Heart left ventricle (tissue), 16 donors: ENCODE data around the gene MYO5A. TPM values are rescaled to one million over a fixed set of nuclear protein-coding genes. Genes with fewer than 3 reads are reported as not detected.
"Not testable (repeated sequence)": the region's sequence is repeated elsewhere in the genome, so short reads cannot be mapped to it uniquely, and the experiment has no call there.

ENCODE experiments used
- ATAC-seq, 4 donors: fragments of 200-7000 bp; cut with Tn5 transposase; one replicate each; pipeline ENCODE4 v1.9.1; 2020 to 2022; ENCODE audit warnings: moderate library complexity in 4 of 4, mild to moderate bottlenecking in 3 of 4, moderate number of reproducible peaks in 1 of 4
- DNase-seq, 5 donors: peaks; one replicate each; pipeline ENCODE4 v3.0.0-alpha.2; 2020
- H3K27ac ChIP-seq, 12 donors: fragments of 200-600 bp; sonication (generic) in 4 of 12; one replicate each; pipeline versions ENCODE4 v1.5.0 to v1.8.0; 2016 to 2022; ENCODE audit warnings: mild to moderate bottlenecking in 2 of 12
- H3K27me3 ChIP-seq, 9 donors: fragments of 200-600 bp; sonication (generic) in 2 of 9; one replicate each; pipeline versions ENCODE4 v1.5.1 to v1.8.0; 2016 to 2022; ENCODE audit warnings: mild to moderate bottlenecking in 3 of 9
- H3K36me3 ChIP-seq, 9 donors: fragments of 200-600 bp; sonication (generic) in 2 of 9; one replicate each; pipeline versions ENCODE4 v1.5.0 to v1.8.0; 2018 to 2022; ENCODE audit warnings: mild to moderate bottlenecking in 2 of 9
- H3K4me1 ChIP-seq, 12 donors: fragments of 200-600 bp; sonication (generic) in 4 of 12; one replicate each; pipeline versions ENCODE4 v1.5.0 to v1.8.0; 2016 to 2022; ENCODE audit warnings: mild to moderate bottlenecking in 3 of 12
- H3K4me3 ChIP-seq, 12 donors: fragments of 200-600 bp; sonication (generic) in 4 of 12; one replicate each; pipeline versions ENCODE4 v1.5.0 to v1.8.0; 2017 to 2022; ENCODE audit warnings: mild to moderate bottlenecking in 9 of 12, moderate library complexity in 4 of 12
- H3K9me3 ChIP-seq, 12 donors: fragments of 200-600 bp; sonication (generic) in 4 of 12; one replicate each; pipeline versions ENCODE4 v1.5.0 to v1.8.0; 2016 to 2022; ENCODE audit warnings: mild to moderate bottlenecking in 1 of 12
- CTCF ChIP-seq, 12 donors: fragments of 200-600 bp; sonication (generic) in 4 of 12; IDR thresholded peaks; one replicate each; pipeline versions ENCODE4 v1.5.0 to v1.8.0; 2018 to 2022; ENCODE audit warnings: antibody characterized with exemption in 12 of 12, mild to moderate bottlenecking in 5 of 12
- POLR2A ChIP-seq, 2 donors: fragments of 450-650 bp; IDR thresholded peaks; one replicate each; pipeline ENCODE4 v1.6.1; 2017; ENCODE audit warnings: antibody characterized with exemption in 2 of 2, mild to moderate bottlenecking in 2 of 2, moderate library complexity in 2 of 2
- WGBS, 4 donors: extraction: QIAGEN DNeasy Blood & Tissue Kit in 2 of 4; methylation state at CpG; one replicate each; pipeline versions ENCODE4 v1.1.5 to v1.1.7; 2013 to 2018; 5-methylcytosine and 5-hydroxymethylcytosine counted together
- intact Hi-C, 10 donors: fragments of 100-400 bp; cut with DNase I; formaldehyde crosslinking; loops; one replicate each; pipeline versions ENCODE4 v1.11.1 to v1.14.2; 2022
- polyA plus RNA-seq, 2 donors: library from polyadenylated mRNA; stranded (reverse); fragments of 200-250 nt; gene quantifications; one replicate each; pipeline ENCODE4 v1.2.3, GENCODE V29; 2013
- total RNA-seq, 9 donors: library from RNA; depleted of rRNA in 2 of 9; stranded (reverse); fragments of >200 nt in 2 of 9; fragmentation: NEBNext Ultra II Directional in 3 of 9; extraction: Animal tissue kit (Norgen Biotek cat#: 25700) in 3 of 9; gene quantifications; one replicate each; pipeline versions ENCODE4 v1.1.0 to v1.2.4, GENCODE V29; 2016 to 2023
- donor health status: ischemic (EF 13 %, LVEDD 7.1; RV severe dilation, severe dysfunction).
- donor health status: healthy with polysubstance abuse.
- donor health status: DM: no; HTN: yes; CAD: no.
- donor health status: DM: no; HTN: no; CAD: no.
- donor health status: ischemic (EF 25% LVEDD 6.9; RV normal size, moderate dysfunction).
- donor health status: ischemic (EF 25% LVEDD 5.7; RV mildly dilated, moderate dysfunction).
- donor health status: healthy.
- donor health status: DM: yes; HTN: yes; CAD: no.
- donor health status: ischemic (EF 35%, LVEDD 5.7; RV mildly dilated, moderate dysfunction).
- donor health status: nonischemic (EF 11% LVEDD 7.7; RV severe dilation, severe dysfunction).
- donor health status: DM: yes; HTN: yes; CAD: no.
- donor health status: PGD.
- donor health status: ischemic (EF 29% LVEDD 5.4; RV normal size, mild dysfunction).
- donor health status: nonischemic (EF 23%, LVEDD 6.1; RV moderate dilation, normal function).

MYO5A gene
- total and polyA plus RNA-seq, 11 donors = 3.2 to 29.6 (median 6.9) TPM

- Histone ChIP-seq H3K4me3 (no peak overlapping the region), H3K4me1 (peaks cover 0 to 56% (median 12%) of the 10 kb centered on the region in 12 donors), H3K27me3 (no peaks in the 10 kb centered on the region), H3K9me3 (peaks cover 0 to 7% (median 0%) of the 10 kb centered on the region in 12 donors), H3K36me3 (no peaks in the 10 kb centered on the region), H3K27ac (peak overlapping the region in 3 of 12 donors; percentile 12 to 40 (median 20))
- intact Hi-C loops = loop anchor here in 1 of 10 donors (10.0 kb wide), 1 partner anchor 79 kb away; the partner anchor contains the start of gene MYO5A
- peak in 2 of 4 donors; percentile 22 to 45 for ATAC-seq
- 82 to 96% (median 87%) methylated on average over 3 of the region's 3 CpGs for WGBS, 4 donors
- TF ChIP-seq CTCF (IDR thresholded peaks at IDR 0.05) (no peak), POLR2A (IDR thresholded peaks at IDR 0.05) (no peak)
- DNase-seq = no peak
These were observed 82.7 kb downstream of the MYO5A start for GRCh38 chr15:52445954-52446353.

- peak overlapping the region in 3 of 12 donors; percentile 12 to 40 (median 20) for H3K27ac ChIP-seq
These were observed 83.1 kb downstream of the MYO5A start for GRCh38 chr15:52445553-52445952.

GRCh38 chr15:52443205-52443604, 85.5 kb downstream of the MYO5A start:
- intact Hi-C loops = loop anchor here in 1 of 10 donors (10.0 kb wide), 1 partner anchor 82 kb away; the partner anchor contains the start of gene MYO5A
- H3K36me3 ChIP-seq, DNase-seq, H3K27me3 ChIP-seq, H3K9me3 ChIP-seq, H3K4me3 ChIP-seq, ATAC-seq, H3K27ac ChIP-seq: not testable (repeated sequence)
- peaks cover 0 to 78% (median 19%) of the 10 kb centered on the region in 12 donors for H3K4me1 ChIP-seq
- WGBS, 4 donors = 87 to 95% (median 95%) methylated on average over 6 of the region's 6 CpGs

More at GRCh38 chr15:52445553-52445952, 83.1 kb downstream of the MYO5A start:
- Histone ChIP-seq H3K4me3 (no peak overlapping the region), H3K36me3 (no peaks in the 10 kb centered on the region), H3K4me1 (peaks cover 0 to 60% (median 12%) of the 10 kb centered on the region in 12 donors), H3K27me3 (no peaks in the 10 kb centered on the region), H3K9me3 (peaks cover 0 to 7% (median 0%) of the 10 kb centered on the region in 12 donors)
- WGBS, 4 donors = 64 to 78% (median 73%) methylated on average over 7 of the region's 7 CpGs
- peak in 3 of 4 donors; percentile 47 to 72 (median 50) for ATAC-seq
- intact Hi-C loops = loop anchor here in 1 of 10 donors (10.0 kb wide), 1 partner anchor 79 kb away; the partner anchor contains the start of gene MYO5A
- TF ChIP-seq POLR2A (IDR thresholded peaks at IDR 0.05) (no peak), CTCF (IDR thresholded peaks at IDR 0.05) (no peak)
- DNase-seq = no peak

GRCh38 chr15:52441841-52442240, 86.8 kb downstream of the MYO5A start:
- Histone ChIP-seq H3K4me3 (no peak overlapping the region), H3K9me3 (peaks cover 0 to 7% (median 0%) of the 10 kb centered on the region in 12 donors), H3K4me1 (peaks cover 0 to 78% (median 20%) of the 10 kb centered on the region in 12 donors), H3K27ac (peak overlapping the region in 1 of 12 donors; percentile 63), H3K36me3 (no peaks in the 10 kb centered on the region), H3K27me3 (no peaks in the 10 kb centered on the region)
- no peak for ATAC-seq
- TF ChIP-seq POLR2A (IDR thresholded peaks at IDR 0.05) (no peak), CTCF (IDR thresholded peaks at IDR 0.05) (no peak)
- intact Hi-C loops = loop anchor here in 1 of 10 donors (10.0 kb wide), 1 partner anchor 83 kb away; the partner anchor contains the start of gene MYO5A
- 88 to 90% (median 89%) methylated on average over 2 of the region's 2 CpGs for WGBS, 4 donors
- no peak for DNase-seq
